K562 (cell line): ENCODE data around the gene PRRT1. TPM values are rescaled to one million over a fixed set of nuclear protein-coding genes. Genes with fewer than 3 reads are reported as not detected.

ENCODE experiments used
- BCL6 ChIP-seq: fragments of 250-450 bp; sonication (Bioruptor Pico); IDR thresholded peaks from 2 replicates; pipeline ENCODE4 v1.4.0; 2020
- E2F8 ChIP-seq: fragments of 450-650 bp; IDR thresholded peaks from 2 replicates; pipeline ENCODE4 v1.7.1; 2018; ENCODE audit warnings: mild to moderate bottlenecking, low read depth; ENCODE audit not compliant: partially characterized antibody
- ERF ChIP-seq: fragments of 450-650 bp; formaldehyde crosslinking; IDR thresholded peaks from 2 replicates; pipeline ENCODE4 v1.4.0; 2020; ENCODE audit warnings: mild to moderate bottlenecking, mixed read lengths
- ETS1 ChIP-seq: conservative IDR thresholded peaks from 2 replicates; pipeline ENCODE4 v1.6.1; 2011; ENCODE audit warnings: low read depth, mild to moderate bottlenecking, low read length; ENCODE audit not compliant: control insufficient read depth
- HEY1 ChIP-seq: fragments of 250-450 bp; sonication (Bioruptor Pico); IDR thresholded peaks from 2 replicates; pipeline ENCODE4 v1.5.0; 2020; ENCODE audit warnings: mild to moderate bottlenecking, moderate library complexity, borderline replicate concordance
- HMG20A ChIP-seq: fragments of 450-650 bp; formaldehyde crosslinking; conservative IDR thresholded peaks from 2 replicates; pipeline ENCODE4 v1.4.0; 2020; ENCODE audit warnings: mild to moderate bottlenecking, mixed read lengths
- KDM2B ChIP-seq: fragments of 250-450 bp; sonication (Bioruptor Pico); IDR thresholded peaks from 2 replicates; pipeline ENCODE4 v1.8.0; 2021; ENCODE audit warnings: mild to moderate bottlenecking, moderate library complexity
- NCOA1 ChIP-seq: fragments of 450-650 bp; IDR thresholded peaks from 2 replicates; pipeline ENCODE4 v1.6.1; 2016; ENCODE audit warnings: low read depth
- NR3C1 ChIP-seq: sonication (generic); formaldehyde crosslinking; IDR thresholded peaks from 2 replicates; pipeline ENCODE4 v1.8.1; 2022; ENCODE audit warnings: missing genetic modification reagents
- RBFOX2 ChIP-seq: fragments of 200-400 bp; formaldehyde crosslinking; IDR thresholded peaks from 2 replicates; pipeline ENCODE4 v1.6.1; 2017; ENCODE audit warnings: low read depth, mild to moderate bottlenecking, low read length, moderate library complexity
- RNF2 ChIP-seq: sonication (generic); IDR thresholded peaks from 2 replicates; pipeline ENCODE4 v1.6.1; 2016
- SIN3B ChIP-seq: fragments of 450-650 bp; IDR thresholded peaks from 2 replicates; pipeline ENCODE4 v1.6.1; 2017; ENCODE audit warnings: low read depth, mild to moderate bottlenecking, moderate library complexity
- SNRNP70 ChIP-seq: fragments of 200-400 bp; formaldehyde crosslinking; optimal IDR thresholded peaks from 2 replicates; pipeline ENCODE3; 2017; ENCODE audit warnings: low read depth, low read length
- TCF7L2 ChIP-seq: fragments of 150-350 bp; IDR thresholded peaks from 2 replicates; pipeline ENCODE4 v1.6.1; 2016; ENCODE audit warnings: low read depth, mild to moderate bottlenecking, low read length, moderate library complexity
- ZBTB7A ChIP-seq: IDR thresholded peaks from 2 replicates; pipeline ENCODE4 v1.6.1; 2011; ENCODE audit warnings: low read depth, mild to moderate bottlenecking, low read length, moderate library complexity, borderline replicate concordance; ENCODE audit not compliant: control insufficient read depth
- ZNF316 ChIP-seq: fragments of 450-650 bp; IDR thresholded peaks from 2 replicates; pipeline ENCODE4 v1.6.1; 2016
- ZNF395 ChIP-seq: fragments of 200-800 bp; sonication (Bioruptor generic); IDR thresholded peaks from 2 replicates; pipeline ENCODE4 v1.6.1; 2017; ENCODE audit warnings: missing genetic modification characterization, missing compliant biosample characterization
- ZNF512 ChIP-seq: IDR thresholded peaks from 2 replicates; pipeline ENCODE4 v1.6.1; 2016; ENCODE audit warnings: missing genetic modification characterization, missing compliant biosample characterization
- ZNF639 ChIP-seq, 2 experiments: fragments of 200-800 bp in 1 of 2; sonication (Bioruptor generic) in 1 of 2; sonication (generic) in 1 of 2; formaldehyde crosslinking in 1 of 2; IDR thresholded peaks in 1 of 2; conservative IDR thresholded peaks in 1 of 2; 2 replicates each; pipeline versions ENCODE4 v1.5.0 to v1.6.1; 2016 to 2020; ENCODE audit warnings: missing compliant biosample characterization in 1 of 2, missing genetic modification characterization in 1 of 2, missing genetic modification reagents in 1 of 2
- polyA plus RNA-seq, 8 experiments: library from polyadenylated mRNA; depleted of rRNA in 4 of 8; stranded (reverse) in 5 of 8; unstranded in 3 of 8; fragments of >200 nt; fragmentation: Nextera tagmentation in 2 of 8; fragmentation: Illumina TruSeq in 1 of 8; extraction: Ambion mirVana in 2 of 8; extraction: Trizol in 1 of 8; gene quantifications; 2 replicates each; pipeline versions ENCODE4 v1.2.1 to v1.2.3, GENCODE V29; 2011 to 2014; ENCODE audit warnings: inconsistent platforms in 1 of 8, missing spikeins in 1 of 8
- total RNA-seq, 7 experiments: library from RNA; depleted of rRNA in 6 of 7; stranded (reverse); fragments of >200 nt in 6 of 7; fragmentation: Illumina TruSeq in 2 of 7; extraction: Trizol in 2 of 7; gene quantifications; 2 replicates each; pipeline versions ENCODE4 v1.2.1 to v1.2.3, GENCODE V29; 2011 to 2021; ENCODE audit warnings: low replicate concordance in 1 of 7

The PRRT1 gene
- total and polyA plus RNA-seq, 9 of the 15 experiments (the other 6 are each of a cell fraction or from before 2014, with no cell fraction given): 0.14 to 3.5 (median 0.41) TPM

GRCh38 chr6:32151863-32152768 lies at the start of gene PRRT1 (continued):
- TF ChIP-seq TCF7L2 (no peak), SIN3B (no peak), HMG20A (CRISPR knock-in tag) (no peak), ZNF395 (no peak), NCOA1 (no peak), ERF (CRISPR knock-in tag) (no peak), ZNF512 (no peak), ZNF639 (CRISPR knock-in tag; conservative IDR thresholded peaks at IDR 0.05 in 1 of 2, IDR thresholded peaks at IDR 0.05 in 1 of 2) (no peak; a peak in 1 of 4 replicates), ETS1 (no peak), RBFOX2 (no peak), NR3C1 (CRISPR knock-in tag) (no peak), BCL6 (CRISPR knock-in tag) (no peak), KDM2B (CRISPR knock-in tag) (no peak), E2F8 (no peak), ZBTB7A (peak; percentile 54), HEY1 (CRISPR knock-in tag) (no peak), ZNF316 (no peak), RNF2 (no peak), SNRNP70 (no peak)
